CD4-positive, alpha-beta T cell treated with Interleukin-12 subunit alpha and Interleukin-12 subunit beta, for 1 hour (primary cell): ENCODE measurements around the gene DOCK4.
"Not testable (repeated sequence)": the region's sequence is repeated elsewhere in the genome, so short reads cannot be mapped to it uniquely, and the experiment has no call there.

Experiments
- DNase-seq: peaks from one replicate; pipeline ENCODE4 v3.0.0-alpha.2; 2020

The DOCK4 gene

GRCh38 chr7:112129655-112130323 is 76.4 kb downstream of the DOCK4 start:
- no peak for DNase-seq

GRCh38 chr7:112128461-112129425 is 77.5 kb downstream of the DOCK4 start:
- DNase-seq, result not testable (repeated sequence)

GRCh38 chr7:112128041-112128440 is 78.2 kb downstream of the DOCK4 start:
- DNase-seq, result not testable (repeated sequence)

GRCh38 chr7:112125250-112125649 is 80.9 kb downstream of the DOCK4 start:
- DNase-seq, result no peak

- no peak for DNase-seq
Measured at GRCh38 chr7:112124061-112124766, 82.0 kb downstream of the DOCK4 start.

- no peak for DNase-seq
Measured at GRCh38 chr7:112122798-112123197, 83.4 kb downstream of the DOCK4 start.

- no peak for DNase-seq
Measured at GRCh38 chr7:112122144-112122543, 84.1 kb downstream of the DOCK4 start.

- no peak for DNase-seq
Measured at GRCh38 chr7:112121318-112121717, 84.9 kb downstream of the DOCK4 start.

- DNase-seq, result no peak
Measured at GRCh38 chr7:112120696-112121217, 85.4 kb downstream of the DOCK4 start.

GRCh38 chr7:112118581-112119566 is 87.3 kb downstream of the DOCK4 start:
- DNase-seq, result no peak

GRCh38 chr7:112116894-112117293 is 89.3 kb downstream of the DOCK4 start:
- DNase-seq, result no peak

- DNase-seq, result no peak
Measured at GRCh38 chr7:112116358-112116757, 89.8 kb downstream of the DOCK4 start.

GRCh38 chr7:112115880-112116279 is 90.3 kb downstream of the DOCK4 start:
- DNase-seq, result no peak

- DNase-seq, result no peak
Measured at GRCh38 chr7:112113913-112114575, 92.2 kb downstream of the DOCK4 start.

- DNase-seq, result no peak
Measured at GRCh38 chr7:112112822-112113255, 93.4 kb downstream of the DOCK4 start.

- DNase-seq, result no peak
Measured at GRCh38 chr7:112110651-112111050, 95.5 kb downstream of the DOCK4 start.

GRCh38 chr7:112110175-112110574 is 96.0 kb downstream of the DOCK4 start:
- DNase-seq, result no peak

GRCh38 chr7:112108981-112109380 is 97.2 kb downstream of the DOCK4 start:
- no peak for DNase-seq

GRCh38 chr7:112105584-112106530 is 100.3 kb downstream of the DOCK4 start:
- no peak for DNase-seq

GRCh38 chr7:112104120-112104519 is 102.1 kb downstream of the DOCK4 start:
- DNase-seq, result no peak
